ENCODE results near the gene ZNF609.

The ZNF609 gene

DNA sequence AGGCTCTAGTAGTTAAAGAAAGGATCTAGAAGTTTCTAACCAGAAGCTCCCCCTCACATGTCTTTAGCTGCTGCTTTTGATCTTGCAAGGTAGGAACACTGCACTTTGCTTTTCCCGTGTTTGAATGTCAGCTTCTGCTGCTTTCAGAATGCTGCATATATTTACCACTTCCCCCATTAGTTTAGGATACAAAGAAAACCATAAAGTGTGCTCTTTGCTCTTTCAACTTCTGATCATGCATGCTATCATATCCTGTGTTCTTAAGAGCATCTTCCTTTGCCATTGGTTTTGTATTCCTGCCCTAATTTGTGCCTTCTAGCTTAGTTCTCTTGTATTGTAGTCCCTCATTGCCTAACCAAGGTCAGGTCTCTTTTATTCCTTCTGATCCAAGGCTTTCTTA is 43.3 kb downstream of the ZNF609 start:
- no peaks in the 10 kb centered on the region for H3K9me3 ChIP-seq (ENCODE audit: insufficient read depth, low read depth, low read length)
- peaks cover 24% of the 10 kb centered on the region for H3K4me1 ChIP-seq (ENCODE audit: insufficient read depth, low read length)
- H3K9ac ChIP-seq (ENCODE audit: low read depth, low read length) = no peak overlapping the region
- H3K36me3 ChIP-seq (ENCODE audit: insufficient read depth, low read length) = peaks cover 53% of the 10 kb centered on the region
- no peak overlapping the region for H3K4me3 ChIP-seq (ENCODE audit: low read length)
- 80% methylated on average over 1 of the region's 1 CpG for WGBS
- no peak overlapping the region for H3K27ac ChIP-seq (ENCODE audit: low read depth, low read length)
- no peaks in the 10 kb centered on the region for H3K27me3 ChIP-seq (ENCODE audit: insufficient read depth, low read length)

DNA sequence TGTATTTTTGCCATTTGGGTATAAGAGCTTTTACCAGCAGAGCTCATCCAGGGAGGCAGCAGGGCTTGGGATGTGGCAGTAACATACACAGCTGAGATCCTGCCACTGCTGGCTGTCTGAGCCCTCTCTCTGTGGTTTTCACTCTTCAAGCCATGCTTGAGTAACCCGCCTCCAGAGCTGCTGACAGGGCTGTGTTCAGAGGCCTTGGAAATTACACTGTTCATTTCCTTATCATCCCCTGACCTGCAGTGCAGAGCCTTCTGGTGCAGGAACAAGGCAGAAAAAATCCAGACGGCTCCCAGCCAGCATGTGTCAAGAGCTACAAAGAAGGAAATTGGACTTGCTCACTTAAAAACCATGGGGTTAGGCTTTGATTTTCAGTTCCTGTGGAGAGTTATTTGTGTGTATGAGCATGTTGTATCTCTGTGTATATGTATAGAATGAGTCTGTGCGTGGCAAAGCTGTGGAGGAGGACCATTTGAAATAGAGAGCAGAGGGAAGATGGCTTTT is 47.0 kb downstream of the ZNF609 start:
- Histone ChIP-seq H3K27me3 (ENCODE audit: insufficient read depth, low read length) (no peaks in the 10 kb centered on the region), H3K27ac (ENCODE audit: low read depth, low read length) (no peak overlapping the region), H3K9me3 (ENCODE audit: insufficient read depth, low read depth, low read length) (no peaks in the 10 kb centered on the region), H3K4me3 (ENCODE audit: low read length) (no peak overlapping the region), H3K4me1 (ENCODE audit: insufficient read depth, low read length) (peaks cover 18% of the 10 kb centered on the region), H3K36me3 (ENCODE audit: insufficient read depth, low read length) (peaks cover 28% of the 10 kb centered on the region), H3K9ac (ENCODE audit: low read depth, low read length) (no peak overlapping the region)
- 89% methylated on average over 3 of the region's 3 CpGs for WGBS

DNA sequence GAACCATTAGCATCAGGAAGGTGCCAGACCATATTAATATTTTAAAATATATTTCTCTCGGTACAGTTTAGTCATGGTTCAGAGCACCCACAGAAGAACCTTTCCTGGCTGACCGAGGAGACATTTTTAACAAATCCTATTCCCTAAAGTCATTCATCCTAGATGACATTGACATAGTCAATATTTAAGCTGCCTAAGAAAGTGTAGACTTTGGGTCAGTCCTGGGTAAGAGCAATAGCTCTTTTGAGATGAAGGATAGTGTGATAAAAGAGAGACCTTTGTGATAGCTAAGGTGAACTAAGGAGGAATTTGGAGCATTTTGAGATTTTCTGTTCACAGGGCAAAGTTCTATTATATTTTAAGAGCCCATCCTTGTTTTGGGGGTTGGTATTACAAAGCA is 47.5 kb downstream of the ZNF609 start:
- no peak overlapping the region for H3K4me3 ChIP-seq (ENCODE audit: low read length)
- WGBS = 97% methylated on average over 2 of the region's 2 CpGs
- H3K27me3 ChIP-seq (ENCODE audit: insufficient read depth, low read length) = no peaks in the 10 kb centered on the region
- H3K9ac ChIP-seq (ENCODE audit: low read depth, low read length) = no peak overlapping the region
- no peaks in the 10 kb centered on the region for H3K9me3 ChIP-seq (ENCODE audit: insufficient read depth, low read depth, low read length)
- peaks cover 13% of the 10 kb centered on the region for H3K4me1 ChIP-seq (ENCODE audit: insufficient read depth, low read length)
- H3K36me3 ChIP-seq (ENCODE audit: insufficient read depth, low read length) = peaks cover 25% of the 10 kb centered on the region
- no peak overlapping the region for H3K27ac ChIP-seq (ENCODE audit: low read depth, low read length)

DNA sequence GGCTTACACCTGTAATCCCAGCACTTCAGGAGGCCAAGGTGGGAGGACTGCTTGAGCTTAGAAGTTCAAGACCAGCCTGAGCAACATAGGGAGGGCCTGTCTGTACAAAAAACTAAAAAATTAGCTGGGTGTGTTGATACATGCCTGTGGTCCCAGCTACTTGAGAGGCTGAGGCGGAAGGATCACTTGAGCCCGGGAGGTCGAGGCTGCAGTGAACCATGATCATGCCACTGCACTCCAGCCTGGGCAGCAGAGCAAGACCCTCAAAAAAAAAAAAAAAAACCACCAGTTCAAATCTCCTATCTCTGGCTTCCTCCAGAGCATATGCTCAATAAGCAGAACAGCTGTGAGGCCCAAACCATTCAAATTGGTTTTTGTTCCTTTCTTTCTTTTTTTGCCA is 53.4 kb downstream of the ZNF609 start:
- peaks cover 20% of the 10 kb centered on the region; the same call in 1 of the 2 replicates for H3K4me1 ChIP-seq (ENCODE audit: insufficient read depth, low read length)
- H3K9me3 ChIP-seq (ENCODE audit: insufficient read depth, low read depth, low read length) = no peaks in the 10 kb centered on the region
- H3K36me3 ChIP-seq (ENCODE audit: insufficient read depth, low read length) = peaks cover 14% of the 10 kb centered on the region; the same call in 1 of the 2 replicates
- no peak overlapping the region for H3K27ac ChIP-seq (ENCODE audit: low read depth, low read length)
- no peaks in the 10 kb centered on the region for H3K27me3 ChIP-seq (ENCODE audit: insufficient read depth, low read length)
- WGBS = 94% methylated on average over 3 of the region's 3 CpGs
- H3K4me3 ChIP-seq (ENCODE audit: low read length) = no peak overlapping the region
- no peak overlapping the region for H3K9ac ChIP-seq (ENCODE audit: low read depth, low read length)

DNA sequence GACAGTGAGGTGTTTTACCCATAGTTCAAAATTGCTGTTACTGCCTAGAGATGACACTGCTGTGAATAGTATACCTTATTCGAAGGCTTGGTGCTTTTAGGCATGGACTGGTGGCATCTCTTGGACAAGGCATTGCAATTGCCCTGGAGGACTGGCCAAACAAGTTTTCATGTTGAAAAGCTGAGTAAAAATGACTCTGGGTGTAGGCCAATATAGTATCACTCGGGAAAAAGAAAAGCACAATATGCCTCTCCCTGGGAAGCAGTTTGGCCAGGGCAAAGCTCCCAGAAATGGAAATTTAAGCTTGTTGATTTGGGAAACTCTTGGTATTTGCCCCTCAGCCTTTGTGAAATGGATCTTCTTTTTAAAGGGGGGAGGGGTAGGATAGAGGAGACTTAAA is 54.8 kb downstream of the ZNF609 start:
- Histone ChIP-seq H3K36me3 (ENCODE audit: insufficient read depth, low read length) (peaks cover 10% of the 10 kb centered on the region; the same call in 1 of the 2 replicates), H3K27me3 (ENCODE audit: insufficient read depth, low read length) (no peaks in the 10 kb centered on the region), H3K9ac (ENCODE audit: low read depth, low read length) (no peak overlapping the region), H3K4me1 (ENCODE audit: insufficient read depth, low read length) (peaks cover 16% of the 10 kb centered on the region; the same call in 1 of the 2 replicates), H3K9me3 (ENCODE audit: insufficient read depth, low read depth, low read length) (no peaks in the 10 kb centered on the region), H3K27ac (ENCODE audit: low read depth, low read length) (peak overlapping the region; percentile 53; the same call in 1 of the 2 replicates), H3K4me3 (ENCODE audit: low read length) (no peak overlapping the region)
- WGBS = 83% methylated on average over 2 of the region's 2 CpGs

DNA sequence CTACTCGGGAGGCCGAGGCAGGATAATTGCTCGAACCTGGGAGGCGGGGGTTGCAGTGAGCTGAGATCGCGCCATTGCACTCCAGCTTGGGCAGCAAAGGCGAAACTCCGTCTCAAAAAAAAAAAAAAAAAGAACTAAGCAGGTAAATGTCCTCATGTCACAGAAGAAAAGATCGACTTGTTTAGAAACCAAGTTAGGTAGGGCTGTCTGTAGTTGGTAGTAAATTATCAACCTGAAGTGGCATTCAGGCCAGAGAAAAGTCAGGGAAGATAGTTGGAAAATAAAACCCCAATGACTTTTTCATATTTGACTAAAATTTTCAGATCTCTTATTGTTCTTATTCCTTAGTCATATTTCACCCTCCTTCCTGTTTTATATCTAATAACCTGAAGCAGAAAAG is 55.4 kb downstream of the ZNF609 start:
- Histone ChIP-seq H3K9me3 (ENCODE audit: insufficient read depth, low read depth, low read length) (no peaks in the 10 kb centered on the region), H3K9ac (ENCODE audit: low read depth, low read length) (no peak overlapping the region)
- WGBS = 95% methylated on average over 9 of the region's 9 CpGs

DNA sequence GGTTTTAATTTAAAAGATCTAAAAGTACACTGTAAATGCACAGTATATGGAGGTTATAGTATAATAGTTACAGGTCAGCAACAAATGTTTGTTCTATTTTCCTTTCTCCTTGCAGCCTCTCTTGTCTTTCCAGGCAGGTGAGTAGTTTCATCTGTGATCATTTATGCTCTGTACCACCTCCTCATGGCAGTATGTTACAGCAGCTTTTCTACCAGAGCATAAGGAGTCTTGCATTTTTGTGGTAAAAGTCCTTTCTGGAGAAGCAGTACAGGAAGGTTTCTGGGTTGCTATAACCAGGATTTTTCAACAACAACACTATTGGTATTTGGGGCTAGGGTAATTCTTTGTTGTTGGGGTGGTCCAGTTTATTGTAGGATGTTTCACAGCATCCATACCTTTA is 59.5 kb downstream of the ZNF609 start:
- H3K9me3 ChIP-seq (ENCODE audit: insufficient read depth, low read depth, low read length) = no peaks in the 10 kb centered on the region
- H3K27ac ChIP-seq (ENCODE audit: low read depth, low read length) = no peak overlapping the region
- H3K36me3 ChIP-seq (ENCODE audit: insufficient read depth, low read length) = peaks cover 2% of the 10 kb centered on the region; the same call in 1 of the 2 replicates
- H3K9ac ChIP-seq (ENCODE audit: low read depth, low read length) = no peak overlapping the region
- H3K27me3 ChIP-seq (ENCODE audit: insufficient read depth, low read length) = no peaks in the 10 kb centered on the region
- H3K4me3 ChIP-seq (ENCODE audit: low read length) = no peak overlapping the region
- H3K4me1 ChIP-seq (ENCODE audit: insufficient read depth, low read length) = peaks cover 28% of the 10 kb centered on the region

More for the DNA sequence above, 55.4 kb downstream of the ZNF609 start:
- H3K27me3 ChIP-seq (ENCODE audit: insufficient read depth, low read length) = no peaks in the 10 kb centered on the region
- no peak overlapping the region for H3K4me3 ChIP-seq (ENCODE audit: low read length)
- no peak overlapping the region for H3K27ac ChIP-seq (ENCODE audit: low read depth, low read length)
- H3K4me1 ChIP-seq (ENCODE audit: insufficient read depth, low read length) = peaks cover 16% of the 10 kb centered on the region; the same call in 1 of the 2 replicates
- peaks cover 5% of the 10 kb centered on the region; the same call in 1 of the 2 replicates for H3K36me3 ChIP-seq (ENCODE audit: insufficient read depth, low read length)

DNA sequence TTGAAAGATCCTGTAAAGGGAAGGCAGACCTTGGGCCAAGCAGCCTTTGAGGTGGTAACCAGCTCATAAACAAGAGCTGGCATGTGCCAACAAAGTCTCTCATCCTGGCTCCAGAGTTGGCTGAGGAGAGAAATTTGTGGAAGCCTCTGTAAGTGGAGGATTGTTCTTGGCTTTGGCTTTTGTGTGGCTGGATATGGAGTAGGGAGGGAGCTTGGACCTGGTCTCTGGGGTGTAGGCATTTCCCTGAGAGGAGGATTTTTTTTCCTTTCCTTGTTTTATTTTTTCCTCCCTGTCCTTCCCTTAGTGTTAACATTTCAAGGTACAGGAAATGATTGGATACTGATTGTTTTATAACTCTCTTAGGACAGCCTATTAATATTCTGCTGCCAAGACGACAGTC is 60.8 kb downstream of the ZNF609 start:
- H3K27ac ChIP-seq (ENCODE audit: low read depth, low read length) = no peak overlapping the region
- H3K4me1 ChIP-seq (ENCODE audit: insufficient read depth, low read length) = peaks cover 29% of the 10 kb centered on the region
- no peak overlapping the region for H3K9ac ChIP-seq (ENCODE audit: low read depth, low read length)
- no peak overlapping the region for H3K4me3 ChIP-seq (ENCODE audit: low read length)
- H3K27me3 ChIP-seq (ENCODE audit: insufficient read depth, low read length) = no peaks in the 10 kb centered on the region
- no peaks in the 10 kb centered on the region for H3K9me3 ChIP-seq (ENCODE audit: insufficient read depth, low read depth, low read length)
- H3K36me3 ChIP-seq (ENCODE audit: insufficient read depth, low read length) = peaks cover 2% of the 10 kb centered on the region; the same call in 1 of the 2 replicates
- 100% methylated on average over 1 of the region's 1 CpG for WGBS

DNA sequence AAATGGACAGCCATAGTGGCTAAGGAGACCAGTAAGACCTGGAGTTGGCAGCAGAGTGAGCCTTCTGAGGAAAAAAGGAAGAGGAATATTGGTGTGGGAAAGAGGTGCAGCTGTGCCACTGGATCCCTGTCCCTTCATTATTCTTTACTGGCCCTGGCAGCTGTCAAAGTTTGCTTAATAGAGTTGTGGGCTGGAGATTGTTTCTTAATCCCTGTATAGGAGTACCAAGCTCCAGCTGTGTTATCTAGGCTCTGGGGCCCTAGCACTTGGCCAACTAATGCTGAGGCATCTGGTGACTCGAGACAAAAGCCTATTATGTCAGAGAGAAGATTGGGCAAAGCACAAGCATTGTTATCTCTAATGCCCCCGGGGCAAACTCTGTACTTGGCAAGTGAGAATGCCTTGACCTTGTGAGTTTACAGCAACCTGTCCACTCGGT is 61.4 kb downstream of the ZNF609 start:
- Histone ChIP-seq H3K9ac (ENCODE audit: low read depth, low read length) (no peak overlapping the region), H3K36me3 (ENCODE audit: insufficient read depth, low read length) (peaks cover 2% of the 10 kb centered on the region; the same call in 1 of the 2 replicates), H3K4me1 (ENCODE audit: insufficient read depth, low read length) (peaks cover 32% of the 10 kb centered on the region), H3K4me3 (ENCODE audit: low read length) (no peak overlapping the region), H3K9me3 (ENCODE audit: insufficient read depth, low read depth, low read length) (no peaks in the 10 kb centered on the region), H3K27me3 (ENCODE audit: insufficient read depth, low read length) (no peaks in the 10 kb centered on the region), H3K27ac (ENCODE audit: low read depth, low read length) (no peak overlapping the region)
- 25% methylated on average over 3 of the region's 3 CpGs for WGBS

DNA sequence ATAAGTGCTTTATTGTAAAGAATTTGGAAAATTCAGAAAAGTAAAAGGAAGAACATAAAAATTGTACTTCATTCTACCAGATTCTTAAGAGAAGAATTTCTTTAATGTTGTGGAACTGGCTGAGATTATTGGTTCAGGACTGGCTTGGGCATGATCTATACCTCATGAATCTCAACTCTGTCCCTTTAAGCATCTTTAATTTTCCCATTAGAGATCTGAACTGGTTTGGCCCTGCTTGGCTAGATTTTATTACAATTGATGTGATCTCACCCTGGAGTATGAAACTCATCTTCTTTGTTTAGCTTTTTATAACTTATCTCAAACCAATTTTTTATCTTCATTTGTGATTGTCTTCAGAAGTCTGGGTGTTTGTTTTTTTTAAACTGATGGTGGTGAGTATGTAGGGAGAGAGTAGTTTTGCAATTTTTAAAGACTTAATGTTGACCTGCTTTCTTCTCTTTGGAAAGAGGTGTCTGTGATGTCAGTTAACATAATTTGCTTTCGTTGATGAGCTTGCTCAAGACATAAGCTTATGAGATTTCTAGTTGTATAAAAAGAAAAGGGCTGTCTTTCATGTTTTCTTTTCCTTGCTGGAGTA is 61.9 kb downstream of the ZNF609 start:
- Histone ChIP-seq H3K27ac (ENCODE audit: low read depth, low read length) (no peak overlapping the region), H3K4me1 (ENCODE audit: insufficient read depth, low read length) (peaks cover 35% of the 10 kb centered on the region), H3K9me3 (ENCODE audit: insufficient read depth, low read depth, low read length) (no peaks in the 10 kb centered on the region), H3K9ac (ENCODE audit: low read depth, low read length) (no peak overlapping the region), H3K27me3 (ENCODE audit: insufficient read depth, low read length) (no peaks in the 10 kb centered on the region), H3K36me3 (ENCODE audit: insufficient read depth, low read length) (no peaks in the 10 kb centered on the region), H3K4me3 (ENCODE audit: low read length) (no peak overlapping the region)
- 84% methylated on average over 1 of the region's 1 CpG for WGBS

DNA sequence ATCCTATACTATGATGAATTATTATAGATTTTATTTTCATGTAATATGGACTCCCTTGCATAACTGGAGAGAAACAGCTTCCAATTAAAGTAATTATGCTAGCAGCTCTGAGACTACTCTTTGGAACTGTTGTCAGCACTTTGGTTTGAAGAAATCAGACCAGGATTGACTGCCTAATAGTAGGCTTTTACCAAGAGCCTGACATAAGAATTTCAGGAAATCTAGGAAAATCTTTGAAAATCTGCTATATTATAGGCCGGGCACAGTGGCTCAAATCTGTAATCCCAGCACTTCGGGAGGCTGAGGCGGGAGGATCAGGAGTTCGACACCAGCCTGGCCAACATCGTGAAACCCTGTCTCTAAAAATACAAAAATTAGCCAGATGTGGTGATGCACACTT is 62.9 kb downstream of the ZNF609 start:
- Histone ChIP-seq H3K4me1 (ENCODE audit: insufficient read depth, low read length) (peaks cover 38% of the 10 kb centered on the region), H3K9ac (ENCODE audit: low read depth, low read length) (no peak overlapping the region), H3K36me3 (ENCODE audit: insufficient read depth, low read length) (no peaks in the 10 kb centered on the region), H3K9me3 (ENCODE audit: insufficient read depth, low read depth, low read length) (no peaks in the 10 kb centered on the region), H3K27ac (ENCODE audit: low read depth, low read length) (no peak overlapping the region), H3K4me3 (ENCODE audit: low read length) (no peak overlapping the region), H3K27me3 (ENCODE audit: insufficient read depth, low read length) (no peaks in the 10 kb centered on the region)
- WGBS = 95% methylated on average over 5 of the region's 5 CpGs
